Endothelial cell of umbilical vein (primary cell): ENCODE results near the gene BHLHA15. TPM values are rescaled to one million over a fixed set of nuclear protein-coding genes. Genes with fewer than 3 reads are reported as not detected.

Experiments
- BruUV-seq: library from RNA; stranded (reverse); fragments of 400-500 nt; replicated peaks from 2 replicates; lab custom pipeline; 2021; lab: Mats Ljungman, UMichigan
- CTCF ChIA-PET: fragments of 300-600, 350-600 bp; sonication (Branson Sonifier 250); formaldehyde crosslinking; loops from one replicate; lab custom pipeline; 2021; ENCODE audit warnings: antibody characterized with exemption, inconsistent platforms; lab: Charles Lee
- POLR2A ChIA-PET: fragments of 300-600, 350-600 bp; sonication (Branson Sonifier 250); formaldehyde crosslinking; loops from one replicate; lab custom pipeline; 2021; ENCODE audit warnings: antibody characterized with exemption, inconsistent platforms; lab: Charles Lee
- DNase-seq: peaks from one replicate; pipeline ENCODE4 v3.0.0-alpha.2; 2011; ENCODE audit warnings: low read depth, low spot score
- FAIRE-seq: peaks from 2 replicates; lab custom pipeline; 2011; peaks lifted over from hg19 to GRCh38; lab: Jason Lieb, UNC
- H2AFZ ChIP-seq: 2 replicates; pipeline ENCODE4 v1.6.0; 2012; ENCODE audit warnings: low read depth, low read length, control low read depth, inconsistent platforms
- H3K27ac ChIP-seq: 2 replicates; pipeline ENCODE4 v1.5.1; 2011; ENCODE audit warnings: low read depth, mild to moderate bottlenecking, control low read depth, low read length, moderate library complexity; ENCODE audit not compliant: insufficient read depth
- H3K27me3 ChIP-seq, 2 experiments: 2 replicates each; pipeline versions ENCODE4 v1.6.0 to v1.6.1; 2011; ENCODE audit warnings: low read length in 2 of 2, mixed read lengths in 1 of 2; ENCODE audit not compliant: control insufficient read depth in 2 of 2, insufficient read depth in 2 of 2
- H3K36me3 ChIP-seq, 2 experiments: 2 replicates in 1 of 2; 3 replicates in 1 of 2; pipeline ENCODE4 v1.5.1; 2011; ENCODE audit warnings: low read length in 2 of 2, mild to moderate bottlenecking in 1 of 2, moderate library complexity in 1 of 2; ENCODE audit not compliant: control insufficient read depth in 2 of 2, insufficient read depth in 2 of 2; ENCODE audit errors: extremely low read depth in 1 of 2
- H3K4me1 ChIP-seq: 3 replicates; pipeline ENCODE4 v1.5.1; 2011; ENCODE audit warnings: mild to moderate bottlenecking, low read length; ENCODE audit not compliant: control insufficient read depth, insufficient read depth; ENCODE audit errors: extremely low read depth
- H3K4me2 ChIP-seq: 2 replicates; pipeline ENCODE4 v1.6.1; 2011; ENCODE audit warnings: low read length, control low read depth, mixed read lengths; ENCODE audit not compliant: insufficient read depth
- H3K4me3 ChIP-seq, 3 experiments: fragments of 200-600 bp in 1 of 3; sonication (generic), shearing (Covaris generic) in 1 of 3; replicated peaks in 1 of 3; 2 replicates each; pipeline ENCODE4 v1.5.1; 2011 to 2016; ENCODE audit warnings: control low read depth in 3 of 3, low read length in 3 of 3, mild to moderate bottlenecking in 2 of 3, inconsistent platforms in 1 of 3, low read depth in 1 of 3, moderate library complexity in 1 of 3; ENCODE audit not compliant: insufficient read depth in 1 of 3
- H3K79me2 ChIP-seq: 2 replicates; pipeline ENCODE4 v1.6.0; 2012; ENCODE audit warnings: low read length, inconsistent platforms; ENCODE audit not compliant: control insufficient read depth, insufficient read depth
- H3K9ac ChIP-seq: replicated peaks from 2 replicates; pipeline ENCODE3; 2011; ENCODE audit warnings: low read length, control low read depth; ENCODE audit not compliant: insufficient read depth; ENCODE audit errors: extremely low read depth
- H3K9me1 ChIP-seq: replicated peaks from 3 replicates; pipeline ENCODE4 v1.6.0; 2011; ENCODE audit warnings: mild to moderate bottlenecking, low read length; ENCODE audit not compliant: control insufficient read depth, insufficient read depth; ENCODE audit errors: extremely low read depth
- H3K9me3 ChIP-seq: replicated peaks from 2 replicates; pipeline ENCODE4 v1.5.1; 2012; ENCODE audit warnings: low read length, inconsistent platforms; ENCODE audit not compliant: control insufficient read depth, insufficient read depth
- H4K20me1 ChIP-seq: replicated peaks from 2 replicates; pipeline ENCODE3; 2011; ENCODE audit warnings: mild to moderate bottlenecking, low read length; ENCODE audit not compliant: control insufficient read depth, insufficient read depth; ENCODE audit errors: extremely low read depth
- CTCF ChIP-seq, 2 donors: IDR thresholded peaks; 1 replicate in 1 of 2; 2 replicates in 1 of 2; pipeline ENCODE4 v1.5.1; 2011; ENCODE audit warnings: low read length in 2 of 2, mild to moderate bottlenecking in 2 of 2, moderate library complexity in 2 of 2, control low read depth in 1 of 2, inconsistent platforms in 1 of 2, low read depth in 1 of 2; ENCODE audit not compliant: insufficient read depth in 1 of 2; ENCODE audit errors: extremely low read depth in 1 of 2
- EZH2 ChIP-seq: IDR thresholded peaks from 2 replicates; pipeline ENCODE4 v1.6.1; 2012; ENCODE audit warnings: borderline replicate concordance, low read depth, mild to moderate bottlenecking, moderate library complexity, low read length, inconsistent platforms; ENCODE audit not compliant: severe bottlenecking
- FOS ChIP-seq: IDR thresholded peaks from 2 replicates; pipeline ENCODE4 v1.6.1; 2011; ENCODE audit warnings: mild to moderate bottlenecking, low read length, moderate library complexity, borderline replicate concordance; ENCODE audit not compliant: insufficient read depth
- GATA2 ChIP-seq: IDR thresholded peaks from 2 replicates; pipeline ENCODE4 v1.7.0; 2011; ENCODE audit warnings: low read depth, mild to moderate bottlenecking, moderate library complexity, mixed read lengths, low read length; ENCODE audit not compliant: insufficient read length, insufficient read depth
- MAX ChIP-seq: IDR thresholded peaks from 2 replicates; pipeline ENCODE4 v1.6.1; 2011; ENCODE audit not compliant: insufficient read depth, insufficient read length
- MYC ChIP-seq: IDR thresholded peaks from one replicate; pipeline ENCODE4 v1.6.1; 2011; ENCODE audit warnings: mild to moderate bottlenecking, low read depth, low read length
- POLR2A ChIP-seq: IDR thresholded peaks from 2 replicates; pipeline ENCODE4 v1.6.1; 2012; ENCODE audit warnings: low read depth, mild to moderate bottlenecking, control low read depth, low read length
- POLR2AphosphoS5 ChIP-seq: IDR thresholded peaks from 2 replicates; pipeline ENCODE4 v1.6.1; 2012; ENCODE audit warnings: low read depth, mild to moderate bottlenecking, control low read depth, low read length, moderate library complexity; ENCODE audit not compliant: insufficient read depth
- dilution Hi-C: fragments of 300-500 bp; cut with MboI; formaldehyde crosslinking; loops from one replicate; pipeline ENCODE4 v1.15.0; 2019; ENCODE audit warnings: low sequenced_read_pairs; ENCODE audit not compliant: extremely low pct_ligation_motif_present
- intact Hi-C: fragments of 100-400 bp; cut with micrococcal nuclease; formaldehyde crosslinking; loops from one replicate; pipeline ENCODE4 v1.10.0; 2022
- polyA plus RNA-seq, 4 experiments: library from polyadenylated mRNA; depleted of rRNA in 3 of 4; stranded (reverse) in 3 of 4; unstranded in 1 of 4; fragments of >200 nt; gene quantifications; 2 replicates each; pipeline versions ENCODE4 v1.2.1 to v1.2.3, GENCODE V29; 2011 to 2012; ENCODE audit warnings: missing spikeins in 1 of 4
- total RNA-seq: library from RNA; stranded (reverse); gene quantifications from 2 replicates; pipeline ENCODE4 v1.2.3, GENCODE V29; 2021

BHLHA15 gene
- total and polyA plus RNA-seq, 2 donors (not counting 3 experiments of a cell fraction or from before 2014, with no cell fraction given): 0.81 to 1.2 TPM

GRCh38 chr7:98196706-98197605, 14.3 kb upstream of the BHLHA15 start:
- Histone ChIP-seq H3K36me3 (peaks cover 6 to 23% of the 10 kb centered on the region in 2 experiments), H3K4me2 (no peak overlapping the region), H2AFZ (no peak overlapping the region), H3K4me1 (no peaks in the 10 kb centered on the region), H3K9me3 (no peaks in the 10 kb centered on the region), H3K9me1 (no peaks in the 10 kb centered on the region), H3K9ac (no peak overlapping the region), H4K20me1 (no peaks in the 10 kb centered on the region), H3K4me3 (no peak overlapping the region), H3K27ac (no peak overlapping the region), H3K79me2 (no peaks in the 10 kb centered on the region), H3K27me3 (no peaks in the 10 kb centered on the region)
- no peak for TF ChIP-seq FOS
- no peak for FAIRE-seq
- CTCF ChIA-PET: interaction anchor here (0.6 to 2.1 kb wide), 2 partner anchors 160 to 176 kb away, joined by 5 to 6 read pairs; no protein-coding TSS in a partner anchor
- no TSS peak for BruUV-seq
- no peak for DNase-seq
- POLR2A ChIA-PET: no interaction called here
- intact Hi-C loops: no loop called here
- dilution Hi-C loops: no loop called here

GRCh38 chr7:98199131-98199530, 12.1 kb upstream of the BHLHA15 start:
- Histone ChIP-seq H3K9ac (no peak overlapping the region), H4K20me1 (no peaks in the 10 kb centered on the region), H3K9me1 (no peaks in the 10 kb centered on the region), H3K27ac (no peak overlapping the region), H3K4me1 (no peaks in the 10 kb centered on the region), H2AFZ (no peak overlapping the region), H3K27me3 (no peaks in the 10 kb centered on the region), H3K9me3 (no peaks in the 10 kb centered on the region), H3K4me3 (no peak overlapping the region), H3K79me2 (no peaks in the 10 kb centered on the region), H3K36me3 (peaks cover 2 to 7% of the 10 kb centered on the region in 2 experiments), H3K4me2 (no peak overlapping the region)
- ChIA-PET CTCF (interaction anchor here (1.8 kb wide), 1 partner anchor 30 kb away, joined by 4 read pairs; no protein-coding TSS in a partner anchor), POLR2A (no interaction called here)
- DNase-seq: no peak
- intact Hi-C loops: no loop called here
- no peak for TF ChIP-seq POLR2AphosphoS5
- no peak for TF ChIP-seq MAX
- no peak for TF ChIP-seq MYC
- no peak for TF ChIP-seq CTCF (IDR thresholded peaks at IDR 0.05; ENCODE audit: extremely low read depth in 1 of 2, insufficient read depth in 1 of 2, low read depth in 1 of 2, low read length in 2 of 2)
- no peak for TF ChIP-seq EZH2
- TF ChIP-seq GATA2: no peak
- TF ChIP-seq POLR2A: no peak
- no peak for TF ChIP-seq FOS
- no peak for FAIRE-seq
- no TSS peak for BruUV-seq
- dilution Hi-C loops: no loop called here
